Smooth muscle cell (in vitro differentiated cells): Measurements from ENCODE around the gene PNCK. TPM values are rescaled to one million over a fixed set of nuclear protein-coding genes. Genes with fewer than 3 reads are reported as not detected.

Source experiments
- DNase-seq: peaks from one replicate; lab custom pipeline; 2025; ENCODE audit not compliant: unreplicated experiment; lab: John Stamatoyannopoulos, UW
- H2AFZ ChIP-seq: fragments of 200-600 bp; sonication (generic); 2 replicates; pipeline ENCODE4 v1.6.0; 2016; ENCODE audit warnings: antibody characterized with exemption, low read depth, mild to moderate bottlenecking
- H3F3A ChIP-seq: fragments of 200-600 bp; sonication (generic); 2 replicates; pipeline ENCODE4 v1.6.0; 2017; ENCODE audit warnings: antibody characterized with exemption, low read depth
- H3K27ac ChIP-seq: fragments of 200-600 bp; sonication (generic); 2 replicates; pipeline ENCODE4 v1.5.1; 2016; ENCODE audit warnings: low read depth, mild to moderate bottlenecking
- H3K27me3 ChIP-seq: fragments of 200-600 bp; sonication (generic); 2 replicates; pipeline ENCODE4 v1.6.1; 2016; ENCODE audit warnings: low read depth, mild to moderate bottlenecking
- H3K36me3 ChIP-seq: fragments of 200-600 bp; sonication (generic); 2 replicates; pipeline ENCODE4 v1.5.1; 2016; ENCODE audit warnings: low read depth
- H3K4me1 ChIP-seq: fragments of 200-600 bp; sonication (generic); 2 replicates; pipeline ENCODE4 v1.5.1; 2016; ENCODE audit warnings: low read depth
- H3K4me2 ChIP-seq: fragments of 200-600 bp; sonication (generic); 2 replicates; pipeline ENCODE4 v1.6.0; 2016; ENCODE audit warnings: mild to moderate bottlenecking
- H3K4me3 ChIP-seq: fragments of 200-600 bp; sonication (generic); 2 replicates; pipeline ENCODE4 v1.5.1; 2016; ENCODE audit warnings: mild to moderate bottlenecking
- H3K79me2 ChIP-seq: fragments of 200-600 bp; sonication (generic); 2 replicates; pipeline ENCODE4 v1.6.0; 2016; ENCODE audit warnings: low read depth, mild to moderate bottlenecking
- H3K9ac ChIP-seq: fragments of 200-600 bp; sonication (generic); 2 replicates; pipeline ENCODE4 v1.6.0; 2016; ENCODE audit warnings: low read depth
- H3K9me3 ChIP-seq: fragments of 200-600 bp; sonication (generic); replicated peaks from 2 replicates; pipeline ENCODE4 v1.5.1; 2016; ENCODE audit warnings: low read depth
- H4K20me1 ChIP-seq: fragments of 200-600 bp; sonication (generic); 2 replicates; pipeline ENCODE4 v1.6.0; 2016; ENCODE audit warnings: low read depth
- CTCF ChIP-seq: fragments of 200-600 bp; sonication (generic); IDR thresholded peaks from 2 replicates; pipeline ENCODE4 v1.5.1; 2017; ENCODE audit warnings: borderline replicate concordance, mild to moderate bottlenecking, antibody characterized with exemption; ENCODE audit not compliant: insufficient read depth, poor library complexity, severe bottlenecking
- WGBS: methylation state at CpG from one replicate; pipeline ENCODE4 v1.1.7; 2016; ENCODE audit warnings: low lambda C conversion rate; 5-methylcytosine and 5-hydroxymethylcytosine counted together
- polyA plus RNA-seq: library from polyadenylated mRNA; unstranded; fragments of >200 nt; fragmentation: Nextera tagmentation; extraction: Ambion mirVana; gene quantifications from 2 replicates; pipeline ENCODE4 v1.2.1, GENCODE V29; 2016
- total RNA-seq: library from RNA; depleted of rRNA; stranded (reverse); fragments of >200 nt; gene quantifications from 2 replicates; pipeline ENCODE4 v1.2.3, GENCODE V29; 2014

PNCK gene
- total and polyA plus RNA-seq, 2 experiments from 2014 or later: 2.8 to 4.0 TPM

DNA sequence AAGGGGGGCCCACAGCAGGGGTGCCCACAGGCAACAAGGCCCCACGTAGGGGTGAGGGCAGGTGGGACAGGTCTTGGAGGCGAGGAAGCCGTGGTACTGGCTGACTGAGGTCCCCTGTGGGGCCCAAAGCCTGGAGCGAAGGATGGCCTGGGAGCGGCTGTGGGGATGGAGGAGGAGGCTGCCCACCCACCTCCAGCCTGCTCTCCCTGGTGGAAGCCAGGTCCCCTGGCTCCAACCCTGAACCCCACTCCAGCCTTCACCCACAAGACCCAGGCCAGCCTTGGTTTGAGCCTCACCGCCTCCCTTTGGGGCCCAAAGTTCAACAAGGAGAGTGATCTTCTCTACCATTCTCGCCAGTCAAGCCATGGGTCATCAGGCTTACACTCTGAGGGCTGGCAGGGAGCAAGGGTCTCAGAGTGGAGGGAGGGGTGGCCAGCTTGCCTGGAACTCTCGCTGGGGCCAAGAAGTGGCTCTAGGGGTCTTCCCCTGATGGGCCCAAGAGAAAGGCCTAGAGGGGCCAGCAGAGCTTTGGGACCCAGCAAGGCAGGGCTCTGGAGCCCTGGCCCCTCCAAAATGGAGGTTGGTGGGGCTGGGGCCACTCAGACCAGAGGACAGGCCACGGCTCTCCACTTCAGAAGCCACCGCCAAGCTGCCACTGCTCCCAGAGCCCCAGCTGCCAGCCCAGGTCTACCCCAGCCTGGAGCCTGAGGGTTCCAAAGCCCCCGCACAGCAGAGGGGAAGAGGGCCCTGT lies 5.0 kb downstream of the PNCK start:
- H2AFZ ChIP-seq: no peak overlapping the region
- no peak overlapping the region for H3K4me3 ChIP-seq
- 88% methylated on average over 11 of the region's 11 CpGs for WGBS
- no peaks in the 10 kb centered on the region for H3K79me2 ChIP-seq
- H4K20me1 ChIP-seq: no peaks in the 10 kb centered on the region
- H3K9me3 ChIP-seq: no peaks in the 10 kb centered on the region
- H3K27me3 ChIP-seq: peaks cover 16% of the 10 kb centered on the region
- H3K36me3 ChIP-seq: no peaks in the 10 kb centered on the region
- no peak overlapping the region for H3K4me2 ChIP-seq
- no peak overlapping the region for H3K27ac ChIP-seq
- no peak overlapping the region for H3K9ac ChIP-seq
- DNase-seq: no peak
- no peak for TF ChIP-seq CTCF
- no peaks in the 10 kb centered on the region for H3K4me1 ChIP-seq
- H3F3A ChIP-seq: no peaks in the 10 kb centered on the region

- WGBS: 39% methylated on average over 14 of the region's 14 CpGs
- Histone ChIP-seq H3K4me2 (no peak overlapping the region), H3K36me3 (no peaks in the 10 kb centered on the region), H3K79me2 (no peaks in the 10 kb centered on the region), H3K4me1 (no peaks in the 10 kb centered on the region), H4K20me1 (no peaks in the 10 kb centered on the region), H3K27me3 (peaks cover 15% of the 10 kb centered on the region), H3K9ac (no peak overlapping the region), H3F3A (no peaks in the 10 kb centered on the region), H3K4me3 (no peak overlapping the region), H3K9me3 (no peaks in the 10 kb centered on the region), H2AFZ (no peak overlapping the region), H3K27ac (no peak overlapping the region)
- peak; percentile 47 for DNase-seq
- TF ChIP-seq CTCF: peak; percentile 73
Observed at GRCh38 chrX:153667956-153668396, 5.6 kb downstream of the PNCK start.

GRCh38 chrX:153667281-153667955 lies 6.2 kb downstream of the PNCK start:
- Histone ChIP-seq H2AFZ (no peak overlapping the region), H3K79me2 (no peaks in the 10 kb centered on the region), H3K27ac (no peak overlapping the region), H3K4me2 (no peak overlapping the region), H3K9me3 (no peaks in the 10 kb centered on the region), H3K27me3 (peaks cover 18% of the 10 kb centered on the region), H3K36me3 (no peaks in the 10 kb centered on the region), H3K9ac (no peak overlapping the region), H3F3A (no peaks in the 10 kb centered on the region), H4K20me1 (no peaks in the 10 kb centered on the region), H3K4me3 (no peak overlapping the region), H3K4me1 (no peaks in the 10 kb centered on the region)
- TF ChIP-seq CTCF: no peak
- no peak for DNase-seq
- 76% methylated on average over 11 of the region's 11 CpGs for WGBS
